GM12878 (cell line): ENCODE measurements around the gene MKX. TPM values are rescaled to one million over a fixed set of nuclear protein-coding genes. Genes with fewer than 3 reads are reported as not detected.

Experiments
- ATAC-seq: fragments of 200-7000 bp; cut with Tn5 transposase; 3 replicates; pipeline ENCODE4 v1.9.1; 2020; ENCODE audit warnings: mild to moderate bottlenecking, moderate library complexity
- BruUV-seq: library from RNA; stranded (reverse); fragments of 400-500 nt; replicated peaks from 2 replicates; lab custom pipeline; 2021; lab: Mats Ljungman, UMichigan
- CTCF ChIA-PET: fragments of 300-600 bp; sonication (Branson Sonifier 250); formaldehyde crosslinking; extraction: SDS; loops from one replicate; lab custom pipeline; 2021; ENCODE audit warnings: inconsistent platforms; lab: Yijun Ruan, JAX
- POLR2A ChIA-PET: fragments of 350-600 bp; formaldehyde crosslinking; extraction: SDS; loops from one replicate; lab custom pipeline; 2021; ENCODE audit warnings: inconsistent platforms; lab: Charles Lee
- RAD21 ChIA-PET: fragments of 300-600 bp; sonication (Branson Sonifier 250); formaldehyde crosslinking; loops from one replicate; lab custom pipeline; 2023; ENCODE audit warnings: antibody characterized with exemption; ENCODE audit not compliant: unreplicated experiment; lab: Charles Lee
- SMC1A ChIA-PET: fragments of 300-600 bp; sonication (Branson Sonifier 250); formaldehyde crosslinking; loops from one replicate; lab custom pipeline; 2023; ENCODE audit not compliant: unreplicated experiment, uncharacterized antibody; lab: Charles Lee
- DNase-seq: peaks from one replicate; pipeline ENCODE4 v3.0.0-alpha.2; 2011; ENCODE audit warnings: low read depth, low spot score
- FAIRE-seq: peaks from 3 replicates; lab custom pipeline; 2011; peaks lifted over from hg19 to GRCh38; lab: Jason Lieb, UNC
- H2AFZ ChIP-seq: 2 replicates; pipeline ENCODE4 v1.6.0; 2011; ENCODE audit warnings: low read depth, low read length, control low read depth; ENCODE audit not compliant: control insufficient read depth
- H3K27ac ChIP-seq: 2 replicates; pipeline ENCODE4 v1.5.1; 2011; ENCODE audit warnings: control low read depth; ENCODE audit not compliant: control insufficient read depth, insufficient read depth
- H3K27me3 ChIP-seq, 2 experiments: replicated peaks in 1 of 2; 2 replicates each; pipeline versions ENCODE4 v1.6.0 to v1.6.1; 2011; ENCODE audit warnings: low read length in 1 of 2; ENCODE audit not compliant: control insufficient read depth in 2 of 2, insufficient read depth in 2 of 2
- H3K36me3 ChIP-seq, 2 experiments: 2 replicates each; pipeline ENCODE4 v1.5.1; 2011; ENCODE audit warnings: low read length in 1 of 2; ENCODE audit not compliant: control insufficient read depth in 2 of 2, insufficient read depth in 2 of 2
- H3K4me1 ChIP-seq: 2 replicates; pipeline ENCODE4 v1.6.1; 2011; ENCODE audit warnings: mild to moderate bottlenecking, low read length, moderate library complexity, mixed read lengths; ENCODE audit not compliant: control insufficient read depth, insufficient read depth
- H3K4me2 ChIP-seq: 2 replicates; pipeline ENCODE4 v1.6.0; 2011; ENCODE audit warnings: control low read depth; ENCODE audit not compliant: control insufficient read depth, insufficient read depth
- H3K4me3 ChIP-seq: fragments of 200-600 bp; sonication (generic); 2 replicates; pipeline ENCODE4 v1.5.1; 2016
- H3K79me2 ChIP-seq: 2 replicates; pipeline ENCODE4 v1.6.0; 2011; ENCODE audit warnings: low read length; ENCODE audit not compliant: control insufficient read depth, insufficient read depth
- H3K9ac ChIP-seq: 2 replicates; pipeline ENCODE4 v1.8.0; 2011; ENCODE audit warnings: low read length, control low read depth, mixed read lengths; ENCODE audit not compliant: control insufficient read depth, insufficient read depth
- H3K9me3 ChIP-seq: replicated peaks from 3 replicates; pipeline ENCODE4 v1.5.1; 2011; ENCODE audit warnings: mild to moderate bottlenecking, low read length; ENCODE audit not compliant: control insufficient read depth, insufficient read depth
- H4K20me1 ChIP-seq: 2 replicates; pipeline ENCODE4 v1.6.0; 2011; ENCODE audit not compliant: control insufficient read depth, insufficient read depth
- BMI1 ChIP-seq: fragments of 450-650 bp; IDR thresholded peaks from 2 replicates; pipeline ENCODE4 v1.6.1; 2016; ENCODE audit warnings: mild to moderate bottlenecking, moderate library complexity, borderline replicate concordance
- CHD4 ChIP-seq: fragments of 200-600 bp; sonication (generic); IDR thresholded peaks from 2 replicates; pipeline ENCODE4 v1.6.1; 2016; ENCODE audit warnings: mild to moderate bottlenecking
- CREB1 ChIP-seq: IDR thresholded peaks from 2 replicates; pipeline ENCODE4 v1.6.1; 2012; ENCODE audit warnings: low read depth, mild to moderate bottlenecking, inconsistent platforms
- EGR1 ChIP-seq, 2 experiments: IDR thresholded peaks; 1 replicate in 1 of 2; 2 replicates in 1 of 2; pipeline ENCODE4 v1.6.1; 2011 to 2012; ENCODE audit warnings: low read depth in 2 of 2, low read length in 2 of 2, borderline replicate concordance in 1 of 2, mild to moderate bottlenecking in 1 of 2, moderate library complexity in 1 of 2
- IRF3 ChIP-seq: fragments of 450-650 bp; IDR thresholded peaks from 2 replicates; pipeline ENCODE4 v1.6.1; 2014; ENCODE audit warnings: mild to moderate bottlenecking
- IRF4 ChIP-seq: IDR thresholded peaks from 2 replicates; pipeline ENCODE4 v1.6.1; 2011; ENCODE audit warnings: low read depth, low read length
- KAT2A ChIP-seq: conservative IDR thresholded peaks from 2 replicates; pipeline ENCODE4 v1.6.1; 2011; ENCODE audit warnings: low read depth, low read length; ENCODE audit not compliant: control insufficient read depth
- KDM1A ChIP-seq: fragments of 200-600 bp; sonication (generic); IDR thresholded peaks from 2 replicates; pipeline ENCODE4 v1.6.1; 2016; ENCODE audit warnings: borderline replicate concordance
- MTA2 ChIP-seq: fragments of 450-650 bp; IDR thresholded peaks from 2 replicates; pipeline ENCODE4 v1.6.1; 2016; ENCODE audit warnings: low read depth, mild to moderate bottlenecking, moderate library complexity
- MTA3 ChIP-seq: IDR thresholded peaks from 2 replicates; pipeline ENCODE4 v1.6.1; 2012; ENCODE audit warnings: low read length, inconsistent platforms, borderline replicate concordance
- POLR2AphosphoS5 ChIP-seq: IDR thresholded peaks from 2 replicates; pipeline ENCODE4 v1.6.1; 2011; ENCODE audit warnings: mild to moderate bottlenecking, low read length, inconsistent platforms
- RCOR1 ChIP-seq: conservative IDR thresholded peaks from 2 replicates; pipeline ENCODE4 v1.6.1; 2012; ENCODE audit warnings: low read depth, low read length, improper control_type of control experiment
- SIX5 ChIP-seq: IDR thresholded peaks from 2 replicates; pipeline ENCODE4 v1.6.1; 2011; ENCODE audit warnings: mild to moderate bottlenecking, low read depth, low read length, moderate library complexity; ENCODE audit not compliant: severe bottlenecking
- SMAD5 ChIP-seq: IDR thresholded peaks from 2 replicates; pipeline ENCODE4 v1.6.1; 2016; ENCODE audit warnings: antibody characterized with exemption, low read depth
- SPI1 ChIP-seq: IDR thresholded peaks from 2 replicates; pipeline ENCODE4 v1.6.1; 2011; ENCODE audit warnings: low read depth, mild to moderate bottlenecking, low read length, moderate library complexity, borderline replicate concordance; ENCODE audit not compliant: insufficient read depth
- WGBS: methylation state at CpG from one replicate; pipeline ENCODE4 v1.1.6; 2016; ENCODE audit warnings: low lambda C conversion rate; ENCODE audit not compliant: insufficient replicate concordance, insufficient coverage; ENCODE audit errors: missing lambda C conversion rate; 5-methylcytosine and 5-hydroxymethylcytosine counted together
- in situ Hi-C: fragments of 300-500 bp; cut with MboI; formaldehyde crosslinking; loops from 9 replicates; pipeline ENCODE4 v1.14.3; 2018; ENCODE audit warnings: mixed read lengths
- intact Hi-C: fragments of 100-400 bp; cut with micrococcal nuclease; formaldehyde crosslinking; loops from one replicate; pipeline ENCODE4 v1.14.2; 2022; ENCODE audit not compliant: unreplicated experiment
- polyA plus RNA-seq, 11 experiments: library from polyadenylated mRNA; depleted of rRNA in 4 of 11; unstranded in 6 of 11; stranded (reverse) in 5 of 11; fragments of >200 nt; fragmentation: Nextera tagmentation in 4 of 11; fragmentation: Illumina TruSeq in 1 of 11; extraction: Ambion mirVana in 4 of 11; extraction: Trizol in 1 of 11; gene quantifications; 1 replicate in 1 of 11; 2 replicates in 10 of 11; pipeline versions ENCODE4 v1.2.1 to v1.2.3, GENCODE V29; 2011 to 2016; ENCODE audit warnings: inconsistent platforms in 2 of 11, missing spikeins in 2 of 11, low read depth in 1 of 11
- total RNA-seq, 4 experiments: library from RNA; depleted of rRNA in 3 of 4; stranded (reverse); fragments of >200 nt in 3 of 4; fragmentation: Illumina TruSeq in 1 of 4; extraction: Trizol in 1 of 4; gene quantifications; 2 replicates each; pipeline versions ENCODE4 v1.2.1 to v1.2.3, GENCODE V29; 2013 to 2021
- TF ChIP-seq, protein P1 (sequence below): IDR thresholded peaks from 2 replicates; pipeline ENCODE4 v1.6.1; 2012; ENCODE audit warnings: low read length, inconsistent platforms
- TF ChIP-seq, protein P2 (sequence below): fragments of 150-350 bp; IDR thresholded peaks from 2 replicates; pipeline ENCODE4 v1.6.1; 2016; ENCODE audit warnings: low read depth, low read length

Gene MKX
- total and polyA plus RNA-seq, 10 of the 15 experiments (the other 5 are each of a cell fraction or from before 2014, with no cell fraction given): not detected

DNA sequence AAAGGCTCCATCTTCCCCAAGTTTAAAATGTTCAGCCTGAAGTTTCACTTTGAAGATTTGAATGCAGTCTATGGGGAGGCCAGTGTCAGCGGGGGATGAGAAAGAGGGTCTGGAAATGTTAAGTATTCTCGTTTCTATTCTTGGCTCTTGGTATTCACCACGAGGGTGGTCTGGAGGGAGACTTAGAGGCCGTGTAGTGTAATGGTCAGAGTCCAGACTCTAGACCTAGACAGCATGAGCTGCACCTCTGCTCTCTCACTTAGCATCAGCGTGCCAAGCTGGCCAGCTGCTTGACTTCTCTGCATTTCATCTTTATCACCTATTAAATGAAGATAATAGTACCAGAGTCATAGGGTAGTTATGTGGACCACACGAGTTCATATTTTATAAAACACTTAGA is 57.9 kb downstream of the MKX start (continued):
- no peak for TF ChIP-seq BMI1
- TF ChIP-seq SMAD5: no peak
- no peak for TF ChIP-seq MTA3
- TF ChIP-seq POLR2AphosphoS5: no peak
- no peak for TF ChIP-seq KDM1A
- no peak for TF ChIP-seq KAT2A
- TF ChIP-seq, all 136 proteins: peak for 0

- Histone ChIP-seq H3K4me2 (no peak overlapping the region), H3K27ac (no peak overlapping the region), H3K36me3 (no peaks in the 10 kb centered on the region), H3K9me3 (no peaks in the 10 kb centered on the region), H4K20me1 (no peaks in the 10 kb centered on the region), H3K4me1 (no peaks in the 10 kb centered on the region), H3K79me2 (no peaks in the 10 kb centered on the region), H2AFZ (no peak overlapping the region), H3K27me3 (no peaks in the 10 kb centered on the region), H3K9ac (no peak overlapping the region), H3K4me3 (no peak overlapping the region)
- BruUV-seq: no TSS peak
- ChIA-PET POLR2A (no interaction called here), CTCF (interaction anchor here (0.8 to 1.0 kb wide), 2 partner anchors 18 to 494 kb away, joined by 3 read pairs; no protein-coding TSS in a partner anchor), RAD21 (no interaction called here), SMC1A (interaction anchor here (1.3 kb wide), 1 partner anchor 9 kb away, joined by 5 read pairs; no protein-coding TSS in a partner anchor)
- FAIRE-seq (no peak), DNase-seq (no peak), ATAC-seq (no peak)
- in situ Hi-C loops: no loop called here
- intact Hi-C loops: no loop called here
- TF ChIP-seq CREB1 (no peak), IRF4 (no peak), EGR1 (IDR thresholded peaks at IDR 0.05; ENCODE audit: borderline replicate concordance in 1 of 2, low read depth in 2 of 2, low read length in 2 of 2) (no peak), SPI1 (no peak), MTA2 (no peak), CHD4 (no peak), RCOR1 (no peak), IRF3 (no peak), SMAD5 (no peak), SIX5 (no peak)
- TF ChIP-seq, protein P1, sequence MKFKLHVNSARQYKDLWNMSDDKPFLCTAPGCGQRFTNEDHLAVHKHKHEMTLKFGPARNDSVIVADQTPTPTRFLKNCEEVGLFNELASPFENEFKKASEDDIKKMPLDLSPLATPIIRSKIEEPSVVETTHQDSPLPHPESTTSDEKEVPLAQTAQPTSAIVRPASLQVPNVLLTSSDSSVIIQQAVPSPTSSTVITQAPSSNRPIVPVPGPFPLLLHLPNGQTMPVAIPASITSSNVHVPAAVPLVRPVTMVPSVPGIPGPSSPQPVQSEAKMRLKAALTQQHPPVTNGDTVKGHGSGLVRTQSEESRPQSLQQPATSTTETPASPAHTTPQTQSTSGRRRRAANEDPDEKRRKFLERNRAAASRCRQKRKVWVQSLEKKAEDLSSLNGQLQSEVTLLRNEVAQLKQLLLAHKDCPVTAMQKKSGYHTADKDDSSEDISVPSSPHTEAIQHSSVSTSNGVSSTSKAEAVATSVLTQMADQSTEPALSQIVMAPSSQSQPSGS: no peak
- TF ChIP-seq, protein P2, sequence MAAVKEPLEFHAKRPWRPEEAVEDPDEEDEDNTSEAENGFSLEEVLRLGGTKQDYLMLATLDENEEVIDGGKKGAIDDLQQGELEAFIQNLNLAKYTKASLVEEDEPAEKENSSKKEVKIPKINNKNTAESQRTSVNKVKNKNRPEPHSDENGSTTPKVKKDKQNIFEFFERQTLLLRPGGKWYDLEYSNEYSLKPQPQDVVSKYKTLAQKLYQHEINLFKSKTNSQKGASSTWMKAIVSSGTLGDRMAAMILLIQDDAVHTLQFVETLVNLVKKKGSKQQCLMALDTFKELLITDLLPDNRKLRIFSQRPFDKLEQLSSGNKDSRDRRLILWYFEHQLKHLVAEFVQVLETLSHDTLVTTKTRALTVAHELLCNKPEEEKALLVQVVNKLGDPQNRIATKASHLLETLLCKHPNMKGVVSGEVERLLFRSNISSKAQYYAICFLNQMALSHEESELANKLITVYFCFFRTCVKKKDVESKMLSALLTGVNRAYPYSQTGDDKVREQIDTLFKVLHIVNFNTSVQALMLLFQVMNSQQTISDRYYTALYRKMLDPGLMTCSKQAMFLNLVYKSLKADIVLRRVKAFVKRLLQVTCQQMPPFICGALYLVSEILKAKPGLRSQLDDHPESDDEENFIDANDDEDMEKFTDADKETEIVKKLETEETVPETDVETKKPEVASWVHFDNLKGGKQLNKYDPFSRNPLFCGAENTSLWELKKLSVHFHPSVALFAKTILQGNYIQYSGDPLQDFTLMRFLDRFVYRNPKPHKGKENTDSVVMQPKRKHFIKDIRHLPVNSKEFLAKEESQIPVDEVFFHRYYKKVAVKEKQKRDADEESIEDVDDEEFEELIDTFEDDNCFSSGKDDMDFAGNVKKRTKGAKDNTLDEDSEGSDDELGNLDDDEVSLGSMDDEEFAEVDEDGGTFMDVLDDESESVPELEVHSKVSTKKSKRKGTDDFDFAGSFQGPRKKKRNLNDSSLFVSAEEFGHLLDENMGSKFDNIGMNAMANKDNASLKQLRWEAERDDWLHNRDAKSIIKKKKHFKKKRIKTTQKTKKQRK: no peak
- 24% methylated on average over 6 of the region's 6 CpGs for WGBS
Measured at GRCh38 chr10:27687326-27687725, 58.3 kb downstream of the MKX start.
